SK-N-MC (cell line): ENCODE data around the gene CRTC1.

Experiments
- DNase-seq: peaks from one replicate; pipeline ENCODE4 v3.0.0-alpha.2; 2011; ENCODE audit warnings: low read depth, low spot score
- H3K27ac ChIP-seq: fragments of 200-600 bp; sonication (generic); 2 replicates; pipeline ENCODE4 v1.5.1; 2016; ENCODE audit warnings: mixed run types
- H3K36me3 ChIP-seq: fragments of 200-600 bp; sonication (generic); 2 replicates; pipeline ENCODE4 v1.6.1; 2017; ENCODE audit warnings: antibody characterized with exemption, low read length, mixed read lengths; ENCODE audit not compliant: insufficient read depth
- H3K4me3 ChIP-seq: fragments of 200-600 bp; sonication (generic); 2 replicates; pipeline ENCODE4 v1.5.1; 2016
- H3K9ac ChIP-seq: fragments of 200-600 bp; sonication (generic); 2 replicates; pipeline ENCODE4 v1.8.0; 2017; ENCODE audit warnings: mixed run types, mixed read lengths; ENCODE audit not compliant: insufficient read length
- H3K9me3 ChIP-seq: fragments of 200-600 bp; sonication (generic); 2 replicates; pipeline ENCODE4 v1.6.1; 2017; ENCODE audit warnings: low read depth, mild to moderate bottlenecking, antibody characterized with exemption, low read length, moderate library complexity, mixed read lengths
- EZH2 ChIP-seq: fragments of 200-600 bp; sonication (generic); IDR thresholded peaks from one replicate; pipeline ENCODE4 v1.6.1; 2017; ENCODE audit warnings: antibody characterized with exemption
- FOXP2 ChIP-seq: optimal IDR thresholded peaks from 2 replicates; pipeline ENCODE3; 2011; ENCODE audit warnings: mild to moderate bottlenecking, moderate library complexity; ENCODE audit not compliant: insufficient read depth; ENCODE audit errors: extremely low read length, control extremely low read depth
- POLR2AphosphoS5 ChIP-seq: IDR thresholded peaks from 2 replicates; pipeline ENCODE4 v1.6.1; 2012; ENCODE audit warnings: mild to moderate bottlenecking, low read depth, low read length, borderline replicate concordance

Gene CRTC1

DNA sequence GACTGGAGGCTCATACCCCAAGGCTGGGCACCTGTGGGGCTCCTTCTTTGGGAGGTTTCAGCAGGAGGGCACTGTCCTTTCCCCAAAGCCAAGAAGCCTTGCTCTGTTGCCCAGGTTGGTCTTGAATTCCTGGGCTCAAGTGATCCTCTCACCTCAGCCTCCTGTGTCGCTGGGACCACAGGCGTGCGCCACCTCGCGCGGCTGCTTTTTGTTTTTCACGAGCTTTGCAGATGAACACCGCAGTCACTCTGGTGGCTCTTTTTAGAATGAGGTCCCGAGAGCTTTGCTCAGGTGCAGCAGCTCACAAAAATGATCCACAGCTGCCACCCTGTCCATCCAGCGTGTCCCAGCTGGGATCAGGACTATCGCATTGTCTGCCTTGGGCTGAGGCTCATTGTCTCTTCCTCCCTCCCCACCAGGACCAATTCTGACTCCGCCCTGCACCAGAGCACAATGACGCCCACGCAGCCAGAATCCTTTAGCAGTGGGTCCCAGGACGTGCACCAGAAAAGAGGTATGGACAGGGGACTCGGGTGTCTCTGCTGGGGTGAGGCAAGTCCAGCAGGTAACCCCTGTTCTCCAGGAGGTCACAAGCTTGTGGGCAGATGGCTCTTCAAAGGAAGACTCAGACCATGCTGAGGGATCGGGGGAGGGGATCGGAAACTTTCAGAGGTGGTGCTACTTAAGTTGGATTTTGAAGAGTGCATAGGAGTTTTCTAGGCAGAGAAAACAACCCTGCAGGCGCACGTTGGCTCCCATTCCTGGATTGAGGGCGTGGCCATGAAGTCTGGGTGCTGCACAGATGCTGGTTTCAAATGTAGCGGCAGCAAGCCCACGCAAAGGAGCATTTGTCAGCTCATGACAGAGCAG is 66.1 kb downstream of the CRTC1 start:
- DNase-seq: no peak
- Histone ChIP-seq H3K27ac (no peak overlapping the region), H3K4me3 (no peak overlapping the region), H3K36me3 (no peaks in the 10 kb centered on the region), H3K9me3 (no peaks in the 10 kb centered on the region), H3K9ac (no peak overlapping the region)
- TF ChIP-seq EZH2: no peak
- TF ChIP-seq POLR2AphosphoS5: no peak

- H3K4me3 ChIP-seq: no peak overlapping the region
- no peaks in the 10 kb centered on the region for H3K9me3 ChIP-seq
- no peak overlapping the region for H3K9ac ChIP-seq
- no peak for DNase-seq
- no peak for TF ChIP-seq EZH2
- H3K27ac ChIP-seq: no peak overlapping the region
- no peaks in the 10 kb centered on the region for H3K36me3 ChIP-seq
Measured at GRCh38 chr19:18750295-18750970, 67.0 kb downstream of the CRTC1 start.

- H3K9ac ChIP-seq: no peak overlapping the region
- TF ChIP-seq EZH2 (no peak), FOXP2 (no peak), POLR2AphosphoS5 (no peak)
- DNase-seq: no peak
- H3K4me3 ChIP-seq: no peak overlapping the region
- no peaks in the 10 kb centered on the region for H3K36me3 ChIP-seq
- no peaks in the 10 kb centered on the region for H3K9me3 ChIP-seq
- H3K27ac ChIP-seq: no peak overlapping the region
Measured at GRCh38 chr19:18751571-18751970, 68.1 kb downstream of the CRTC1 start.

DNA sequence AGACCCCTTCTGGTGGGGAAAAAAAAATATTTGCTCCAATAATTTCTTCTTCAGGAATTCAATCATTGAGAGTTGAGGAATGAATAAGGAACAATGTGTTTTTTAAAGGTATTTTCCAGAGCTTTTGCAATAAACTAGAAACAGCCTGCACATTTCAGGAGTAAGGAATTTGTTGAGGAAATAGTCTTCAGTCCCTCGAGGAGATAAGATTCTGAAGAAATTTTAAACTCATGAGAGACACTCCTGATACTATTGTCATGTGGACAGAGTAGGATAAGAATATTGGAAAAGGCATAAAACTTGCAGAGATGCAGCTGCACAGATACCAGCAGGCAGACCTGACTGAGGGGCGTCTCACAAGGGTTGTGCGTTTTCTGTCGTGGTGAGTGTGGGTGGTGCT is 71.0 kb downstream of the CRTC1 start:
- Histone ChIP-seq H3K36me3 (no peaks in the 10 kb centered on the region), H3K9ac (no peak overlapping the region), H3K4me3 (no peak overlapping the region), H3K9me3 (no peaks in the 10 kb centered on the region), H3K27ac (no peak overlapping the region)
- TF ChIP-seq POLR2AphosphoS5 (no peak), FOXP2 (no peak), EZH2 (no peak)
- DNase-seq: no peak

DNA sequence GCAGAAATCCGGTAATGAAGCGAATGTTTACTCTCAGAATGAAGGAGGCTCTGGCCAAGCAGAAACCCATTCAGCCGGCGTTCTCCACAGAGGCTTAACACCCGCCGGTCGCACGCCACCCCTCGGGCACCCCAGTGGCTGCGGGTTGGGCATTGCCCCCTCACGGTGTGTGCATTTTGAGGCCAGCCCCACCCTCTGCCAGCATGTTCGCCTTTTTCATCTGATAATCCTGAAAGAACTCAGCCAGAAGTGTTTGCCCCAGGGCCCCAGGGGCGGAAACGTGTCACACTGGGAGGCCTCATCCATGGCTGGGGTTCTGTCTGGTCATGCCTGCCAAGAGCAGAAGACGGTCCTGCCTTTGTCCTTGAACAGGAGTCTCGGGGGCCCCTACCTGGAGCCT is 73.4 kb downstream of the CRTC1 start:
- no peaks in the 10 kb centered on the region for H3K36me3 ChIP-seq
- TF ChIP-seq EZH2 (no peak), FOXP2 (no peak), POLR2AphosphoS5 (no peak)
- peak; percentile 12 for DNase-seq
- no peaks in the 10 kb centered on the region for H3K9me3 ChIP-seq
- H3K27ac ChIP-seq: peak overlapping the region; percentile 13; the same call in 1 of the 2 replicates
- peak overlapping the region; percentile 58 for H3K4me3 ChIP-seq
- H3K9ac ChIP-seq: no peak overlapping the region

DNA sequence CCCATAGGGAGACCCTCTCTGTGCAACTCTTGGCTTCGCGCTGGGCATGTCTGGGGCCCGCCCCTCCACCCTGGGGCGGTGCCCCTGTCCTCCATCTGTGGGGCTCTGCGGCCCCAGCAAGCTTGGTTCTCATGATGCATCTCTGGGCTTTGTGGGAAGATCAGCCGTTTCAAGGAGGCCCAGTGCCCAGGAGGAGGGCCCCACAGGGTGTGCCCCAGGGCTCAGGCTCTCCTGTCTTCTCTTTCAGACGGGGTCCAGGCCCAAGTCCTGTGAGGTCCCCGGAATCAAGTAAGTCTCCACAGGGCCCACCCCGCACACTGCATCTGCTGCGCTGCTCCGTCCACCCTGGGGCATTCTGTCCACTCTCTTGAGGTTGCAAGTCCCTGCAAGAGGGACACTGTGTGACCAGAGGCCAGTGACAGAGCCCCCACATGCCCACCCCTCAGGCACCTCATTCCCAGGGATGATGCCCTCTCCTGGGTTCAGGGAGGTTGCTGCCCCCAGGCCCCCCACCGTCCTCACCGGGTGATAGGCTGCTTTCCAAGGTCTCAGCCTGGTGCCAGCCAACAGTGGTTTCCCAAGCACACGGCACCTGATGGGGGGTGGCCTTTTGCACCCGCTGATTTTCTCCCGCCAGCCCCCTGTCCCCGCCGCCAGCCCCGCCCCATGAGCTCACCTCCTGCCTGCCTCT is 76.0 kb downstream of the CRTC1 start:
- no peak overlapping the region for H3K27ac ChIP-seq
- H3K36me3 ChIP-seq: no peaks in the 10 kb centered on the region
- H3K9me3 ChIP-seq: no peaks in the 10 kb centered on the region
- no peak overlapping the region for H3K9ac ChIP-seq
- TF ChIP-seq FOXP2: no peak
- no peak for TF ChIP-seq POLR2AphosphoS5
- TF ChIP-seq EZH2: no peak
- H3K4me3 ChIP-seq: no peak overlapping the region
- DNase-seq: no peak

- Histone ChIP-seq H3K9ac (no peak overlapping the region), H3K9me3 (no peaks in the 10 kb centered on the region), H3K36me3 (no peaks in the 10 kb centered on the region), H3K4me3 (no peak overlapping the region), H3K27ac (no peak overlapping the region)
- no peak for TF ChIP-seq FOXP2
- no peak for TF ChIP-seq EZH2
- TF ChIP-seq POLR2AphosphoS5: no peak
- DNase-seq: no peak
Measured at GRCh38 chr19:18759995-18760426, 76.5 kb downstream of the CRTC1 start.

DNA sequence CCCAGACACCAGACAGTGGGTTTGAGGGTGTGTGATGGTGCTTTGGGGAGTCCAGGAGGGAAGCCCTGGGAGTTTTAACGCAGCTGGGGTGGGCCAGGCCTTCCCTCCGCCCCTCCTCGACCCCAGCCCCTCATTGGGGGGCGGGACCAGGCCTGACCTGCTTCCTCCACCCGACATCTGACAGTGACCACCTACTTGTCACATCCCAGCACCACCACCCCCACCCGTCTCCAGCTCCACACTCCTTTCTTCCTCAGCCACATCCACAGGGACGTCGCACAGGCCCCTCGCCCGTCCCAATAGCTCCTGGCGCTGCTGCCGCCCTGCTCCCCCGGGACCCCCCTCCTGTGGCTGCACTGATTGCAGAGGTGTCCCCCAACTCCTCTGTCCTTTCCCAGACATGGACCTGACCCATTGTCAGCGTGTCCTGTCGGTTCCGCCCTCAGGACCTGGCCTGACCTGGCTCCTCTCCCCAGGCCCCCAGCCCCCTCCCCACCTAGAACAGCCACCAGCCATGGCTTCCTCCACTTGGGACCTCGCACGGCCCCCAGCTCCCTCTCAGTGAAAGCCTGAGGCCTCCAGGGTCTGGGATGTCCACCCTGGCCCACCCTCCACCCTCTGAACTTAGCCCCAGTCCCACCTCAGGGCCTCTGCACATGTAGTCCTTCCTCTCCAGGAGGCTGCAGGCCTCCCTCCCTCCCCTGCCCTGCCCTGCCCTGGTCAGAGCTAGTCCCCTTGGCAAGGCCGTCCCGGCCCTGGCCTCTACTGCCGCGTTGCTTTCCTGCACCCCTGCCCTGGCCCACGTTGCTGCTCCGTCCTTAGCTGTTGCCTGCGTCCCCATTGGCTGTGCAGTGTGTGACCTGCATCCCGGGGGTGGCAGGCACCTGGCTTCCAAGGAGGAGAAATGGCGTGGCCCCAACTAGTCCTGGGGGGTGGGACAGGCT is 77.2 kb downstream of the CRTC1 start:
- no peaks in the 10 kb centered on the region for H3K36me3 ChIP-seq
- H3K9me3 ChIP-seq: no peaks in the 10 kb centered on the region
- no peak for DNase-seq
- TF ChIP-seq EZH2 (no peak), FOXP2 (no peak), POLR2AphosphoS5 (no peak)
- no peak overlapping the region for H3K27ac ChIP-seq
- H3K9ac ChIP-seq: no peak overlapping the region
- no peak overlapping the region for H3K4me3 ChIP-seq
